T-cell (primary cell): ENCODE data around the gene PFAS. TPM values are rescaled to one million over a fixed set of nuclear protein-coding genes. Genes with fewer than 3 reads are reported as not detected.
A peak's percentile ranks its signal among the peaks of the same experiment; 100 is the strongest.

ENCODE experiments used
- ATAC-seq, 4 experiments: fragments of 200-7000 bp in 3 of 4; fragments of 150-1000 bp in 1 of 4; cut with Tn5 transposase; replicated peaks in 1 of 4; 1 replicate in 3 of 4; 2 replicates in 1 of 4; pipeline ENCODE4 v1.10.0; 2021; ENCODE audit warnings: moderate library complexity in 3 of 4, mild to moderate bottlenecking in 2 of 4, moderate number of reproducible peaks in 1 of 4
- CTCF ChIA-PET, 2 donors: fragments of 300-600 bp; sonication (Branson Sonifier 250); formaldehyde crosslinking; loops; one replicate each; lab custom pipeline; 2022; ENCODE audit warnings: antibody characterized with exemption in 2 of 2; lab: Charles Lee
- POLR2A ChIA-PET, 2 donors: fragments of 300-600 bp; sonication (Branson Sonifier 250); formaldehyde crosslinking; loops; one replicate each; lab custom pipeline; 2022; ENCODE audit warnings: antibody characterized with exemption in 2 of 2; lab: Charles Lee
- DNase-seq, 35 experiments: peaks; one replicate each; pipeline versions ENCODE4 v3.0.0 to v3.0.0-alpha.2; 2013 to 2023
- H3K27ac ChIP-seq: one replicate; pipeline ENCODE4 v1.5.1; 2013; ENCODE audit warnings: low read length
- H3K27me3 ChIP-seq, 2 experiments: replicated peaks in 1 of 2; 1 replicate in 1 of 2; 2 replicates in 1 of 2; pipeline versions ENCODE4 v1.6.1 to v1.7.0; 2013; ENCODE audit warnings: low read length in 1 of 2, mixed read lengths in 1 of 2; ENCODE audit not compliant: control insufficient read depth in 2 of 2, insufficient read depth in 2 of 2; ENCODE audit errors: extremely low read depth in 1 of 2
- H3K36me3 ChIP-seq, 2 donors: 1 replicate in 1 of 2; 2 replicates in 1 of 2; pipeline versions ENCODE4 v1.6.1 to v1.7.0; 2013; ENCODE audit warnings: low read length in 1 of 2; ENCODE audit not compliant: control insufficient read depth in 2 of 2, insufficient read depth in 1 of 2; ENCODE audit errors: extremely low read depth in 1 of 2
- H3K4me1 ChIP-seq, 2 experiments: 1 replicate in 1 of 2; 2 replicates in 1 of 2; pipeline versions ENCODE4 v1.6.1 to v1.7.0; 2013; ENCODE audit warnings: low read length in 2 of 2, mixed read lengths in 1 of 2; ENCODE audit not compliant: insufficient read depth in 2 of 2, control insufficient read depth in 1 of 2; ENCODE audit errors: extremely low read depth in 1 of 2
- H3K4me3 ChIP-seq, 2 donors: 1 replicate in 1 of 2; 2 replicates in 1 of 2; pipeline versions ENCODE4 v1.5.1 to v1.7.0; 2013; ENCODE audit warnings: mild to moderate bottlenecking in 2 of 2, low read length in 1 of 2, moderate library complexity in 1 of 2; ENCODE audit not compliant: control insufficient read depth in 1 of 2; ENCODE audit errors: extremely low read depth in 1 of 2
- H3K9me3 ChIP-seq: 2 replicates; pipeline ENCODE4 v1.7.0; 2013
- H3K27ac Mint-ChIP-seq, 2 donors: one replicate each; pipeline ENCODE4 v1.8.0; 2020 to 2021; ENCODE audit warnings: mild to moderate bottlenecking in 2 of 2, mixed read lengths in 2 of 2
- H3K27me3 Mint-ChIP-seq, 2 donors: one replicate each; pipeline ENCODE4 v1.8.0; 2021 to 2022; ENCODE audit warnings: mixed read lengths in 2 of 2
- H3K36me3 Mint-ChIP-seq: one replicate; pipeline ENCODE4 v1.8.0; 2021; ENCODE audit warnings: mixed read lengths
- H3K4me1 Mint-ChIP-seq, 3 donors: one replicate each; pipeline ENCODE4 v1.8.0; 2020 to 2022; ENCODE audit warnings: mixed read lengths in 3 of 3, mild to moderate bottlenecking in 1 of 3
- H3K4me3 Mint-ChIP-seq, 3 donors: one replicate each; pipeline ENCODE4 v1.8.0; 2020 to 2022; ENCODE audit warnings: mild to moderate bottlenecking in 3 of 3, mixed read lengths in 3 of 3, moderate library complexity in 3 of 3
- H3K9me3 Mint-ChIP-seq, 3 donors: one replicate each; pipeline ENCODE4 v1.8.0; 2020 to 2022; ENCODE audit warnings: mixed read lengths in 3 of 3
- WGBS: methylation state at CpG from one replicate; pipeline ENCODE4 v1.1.5; 2013; ENCODE audit warnings: missing lambda C conversion rate; ENCODE audit not compliant: insufficient coverage; 5-methylcytosine and 5-hydroxymethylcytosine counted together
- total RNA-seq, 35 experiments: library from RNA in 6 of 35; stranded (reverse) in 6 of 35; fragments of 120-200 nt in 1 of 35; gene quantifications; one replicate each; pipeline versions ENCODE4 v1.2.1 to v1.2.4 and lab custom pipeline; 2013 to 2026

The PFAS gene
- total RNA-seq, 5 donors from 2014 or later (not counting 1 experiment from before 2014, with no cell fraction given): 31.5 to 52.4 (median 37.8) TPM

DNA sequence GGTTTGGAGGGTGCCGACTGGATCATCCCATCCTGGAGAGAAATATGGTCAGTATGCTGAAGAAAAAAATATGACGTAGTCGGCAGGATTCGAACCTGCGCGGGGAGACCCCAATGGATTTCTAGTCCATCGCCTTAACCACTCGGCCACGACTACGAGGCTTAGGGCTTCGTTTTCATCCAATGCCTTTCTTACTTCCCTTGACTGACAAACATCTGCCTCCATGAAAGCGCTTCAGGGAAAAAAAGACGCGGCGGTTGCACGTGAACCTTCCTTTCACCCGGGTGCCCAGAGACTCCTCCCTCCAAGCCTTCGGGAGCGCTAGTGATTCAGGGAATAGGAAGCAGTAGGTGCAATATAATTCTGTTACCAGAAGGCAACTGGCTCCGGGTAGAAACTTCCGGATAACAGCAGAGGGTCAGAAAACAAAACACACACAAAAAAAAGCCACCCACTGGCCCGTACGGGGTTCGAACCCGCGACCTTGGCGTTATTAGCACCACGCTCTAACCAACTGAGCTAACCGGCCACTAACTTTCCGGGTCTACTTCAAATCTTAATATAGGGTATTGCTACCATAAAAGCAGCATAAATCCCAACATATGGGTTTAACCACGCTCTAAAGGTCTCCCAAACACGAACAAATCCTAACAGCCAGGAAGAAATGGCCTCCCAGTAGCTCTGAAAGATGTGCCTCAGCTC is 22.4 kb upstream of the PFAS start:
- peak in 10 of 35 experiments; percentile 7 to 44 (median 19) for DNase-seq
- no peak for ATAC-seq
- Mint-ChIP-seq H3K36me3 (peaks cover 47% of the 10 kb centered on the region), H3K27me3 (peaks cover 0 to 3% of the 10 kb centered on the region in 2 donors), H3K4me1 (peaks cover 46 to 77% (median 60%) of the 10 kb centered on the region in 3 donors), H3K9me3 (no peaks in the 10 kb centered on the region), H3K4me3 (peak overlapping the region; percentile 37 to 65 (median 49)), H3K27ac (peak overlapping the region; percentile 78 to 85)
- Histone ChIP-seq H3K27me3 (no peaks in the 10 kb centered on the region), H3K4me3 (no peak overlapping the region), H3K4me1 (peaks cover 11 to 51% of the 10 kb centered on the region in 2 experiments), H3K27ac (peak overlapping the region; percentile 62), H3K36me3 (peaks cover 24 to 49% of the 10 kb centered on the region in 2 donors), H3K9me3 (no peaks in the 10 kb centered on the region)
- WGBS: 58% methylated on average over 12 of the region's 32 CpGs
- CTCF ChIA-PET: interaction anchor here in 1 of 2 donors (0.7 to 1.6 kb wide), 5 partner anchors 17 to 133 kb away, joined by 3 to 6 read pairs (median 3); partner anchors contain the start of gene PFAS
- POLR2A ChIA-PET: interaction anchor here in 1 of 2 donors (1.3 kb wide), 1 partner anchor 69 kb away, joined by 5 read pairs; the partner anchor contains the start of gene SLC25A35

GRCh38 chr17:8227238-8227581 is 21.9 kb upstream of the PFAS start:
- Histone ChIP-seq H3K4me1 (peaks cover 11 to 48% of the 10 kb centered on the region in 2 experiments), H3K27me3 (no peaks in the 10 kb centered on the region), H3K27ac (peak overlapping the region; percentile 62), H3K36me3 (peaks cover 29 to 55% of the 10 kb centered on the region in 2 donors), H3K9me3 (no peaks in the 10 kb centered on the region), H3K4me3 (no peak overlapping the region)
- Mint-ChIP-seq H3K9me3 (no peaks in the 10 kb centered on the region), H3K4me1 (peaks cover 46 to 72% (median 56%) of the 10 kb centered on the region in 3 donors), H3K4me3 (peak overlapping the region in 2 of 3 donors; percentile 37 to 65), H3K27me3 (peaks cover 0 to 3% of the 10 kb centered on the region in 2 donors), H3K36me3 (peaks cover 51% of the 10 kb centered on the region), H3K27ac (peak overlapping the region; percentile 78 to 85)
- 98% methylated on average over 4 of the region's 4 CpGs for WGBS
- ChIA-PET POLR2A (interaction anchor here in 1 of 2 donors (1.3 kb wide), 1 partner anchor 68 kb away, joined by 5 read pairs; the partner anchor contains the start of gene SLC25A35), CTCF (interaction anchor here in 1 of 2 donors (1.4 to 1.6 kb wide), 2 partner anchors 16 to 22 kb away, joined by 3 to 6 read pairs; partner anchors contain the start of gene PFAS)
- no peak for ATAC-seq
- no peak for DNase-seq

DNA sequence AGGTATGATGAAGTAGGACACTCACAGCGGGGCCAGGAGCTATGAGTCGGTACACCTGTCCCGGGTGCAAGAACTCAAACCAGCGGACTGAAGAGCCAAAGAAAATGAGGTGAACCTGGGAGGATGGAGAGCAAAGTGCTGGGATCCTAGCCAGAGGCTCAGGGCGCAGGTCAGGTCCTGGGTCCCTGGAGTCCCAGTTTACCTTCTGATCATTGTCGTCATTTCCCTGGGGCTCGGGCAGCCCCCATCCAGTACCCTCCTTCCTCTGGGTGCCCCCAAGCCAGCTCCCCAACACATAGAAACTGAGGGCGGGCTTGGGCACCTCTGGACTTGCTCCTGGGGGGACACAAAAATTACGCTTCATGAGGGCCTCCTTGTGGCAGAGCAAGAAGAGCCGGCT is 17.4 kb upstream of the PFAS start:
- Mint-ChIP-seq H3K4me3 (peak overlapping the region in 1 of 3 donors; percentile 43), H3K27ac (no peak overlapping the region), H3K9me3 (no peaks in the 10 kb centered on the region), H3K27me3 (no peaks in the 10 kb centered on the region), H3K4me1 (peaks cover 15 to 49% (median 26%) of the 10 kb centered on the region in 3 donors), H3K36me3 (peaks cover 81% of the 10 kb centered on the region)
- ATAC-seq (no peak), DNase-seq (no peak)
- ChIA-PET POLR2A (interaction anchor here in 1 of 2 donors (0.6 kb wide), 1 partner anchor 42 kb away, joined by 3 read pairs; the partner anchor contains the start of gene BORCS6), CTCF (no interaction called here)
- no peaks in the 10 kb centered on the region for H3K9me3 ChIP-seq
- 95% methylated on average over 6 of the region's 10 CpGs for WGBS
- peaks cover 1 to 10% of the 10 kb centered on the region in 2 experiments for H3K4me1 ChIP-seq
- peaks cover 36 to 99% of the 10 kb centered on the region in 2 donors for H3K36me3 ChIP-seq
- no peak overlapping the region for H3K4me3 ChIP-seq
- no peak overlapping the region for H3K27ac ChIP-seq
- no peaks in the 10 kb centered on the region for H3K27me3 ChIP-seq

- Histone ChIP-seq H3K27ac (no peak overlapping the region), H3K9me3 (no peaks in the 10 kb centered on the region), H3K4me1 (no peaks in the 10 kb centered on the region), H3K36me3 (peaks cover 39 to 97% of the 10 kb centered on the region in 2 donors), H3K4me3 (no peak overlapping the region), H3K27me3 (no peaks in the 10 kb centered on the region)
- 95% methylated on average over 9 of the region's 21 CpGs for WGBS
- Mint-ChIP-seq H3K4me1 (peaks cover 21 to 47% (median 27%) of the 10 kb centered on the region in 3 donors), H3K9me3 (no peaks in the 10 kb centered on the region), H3K36me3 (peaks cover 72% of the 10 kb centered on the region), H3K4me3 (no peak overlapping the region), H3K27me3 (no peaks in the 10 kb centered on the region), H3K27ac (peak overlapping the region; percentile 18 to 55)
- DNase-seq (no peak), ATAC-seq (no peak)
- ChIA-PET CTCF (interaction anchor here in 1 of 2 donors (0.9 kb wide), 1 partner anchor 12 kb away, joined by 5 read pairs; no protein-coding TSS in a partner anchor), POLR2A (interaction anchor here in 1 of 2 donors (0.6 kb wide), 1 partner anchor 10 kb away, joined by 7 read pairs; no protein-coding TSS in a partner anchor)
Measured at GRCh38 chr17:8234361-8235270, 14.5 kb upstream of the PFAS start.

- Mint-ChIP-seq H3K4me3 (no peak overlapping the region), H3K27me3 (no peaks in the 10 kb centered on the region), H3K27ac (no peak overlapping the region), H3K4me1 (peaks cover 26 to 51% (median 27%) of the 10 kb centered on the region in 3 donors), H3K9me3 (no peaks in the 10 kb centered on the region), H3K36me3 (peaks cover 66% of the 10 kb centered on the region)
- 90% methylated on average over 3 of the region's 7 CpGs for WGBS
- no peaks in the 10 kb centered on the region for H3K9me3 ChIP-seq
- H3K4me1 ChIP-seq: no peaks in the 10 kb centered on the region
- no peak for ATAC-seq
- peaks cover 29 to 96% of the 10 kb centered on the region in 2 donors for H3K36me3 ChIP-seq
- no peak overlapping the region for H3K4me3 ChIP-seq
- POLR2A ChIA-PET: interaction anchor here in 1 of 2 donors (0.6 kb wide), 1 partner anchor 11 kb away, joined by 7 read pairs; no protein-coding TSS in a partner anchor
- CTCF ChIA-PET: interaction anchor here in 1 of 2 donors (0.9 kb wide), 1 partner anchor 11 kb away, joined by 5 read pairs; no protein-coding TSS in a partner anchor
- no peak overlapping the region for H3K27ac ChIP-seq
- no peaks in the 10 kb centered on the region for H3K27me3 ChIP-seq
- no peak for DNase-seq
Measured at GRCh38 chr17:8235676-8236075, 13.4 kb upstream of the PFAS start.
